Coronary artery (tissue), 2 donors: ENCODE measurements around the gene AQP12A.
"Not testable (repeated sequence)": the region's sequence is repeated elsewhere in the genome, so short reads cannot be mapped to it uniquely, and the experiment has no call there.

Experiments
- DNase-seq: peaks from one replicate; pipeline ENCODE4 v3.0.0-alpha.2; 2017; ENCODE audit warnings: low spot score
- H3K27ac ChIP-seq, 2 donors: fragments of 200-600 bp; sonication (generic); one replicate each; pipeline ENCODE4 v1.5.1; 2016 to 2019
- H3K4me3 ChIP-seq: fragments of 200-600 bp; sonication (generic); 2 replicates; pipeline ENCODE4 v1.5.1; 2016; ENCODE audit warnings: mild to moderate bottlenecking, moderate library complexity
- CTCF ChIP-seq: fragments of 200-600 bp; sonication (generic); IDR thresholded peaks from one replicate; pipeline ENCODE4 v1.5.1; 2019; ENCODE audit warnings: antibody characterized with exemption

Gene AQP12A

GRCh38 chr2:240663546-240664190 lies 28.0 kb upstream of the AQP12A start:
- H3K4me3 ChIP-seq, result no peak overlapping the region
- TF ChIP-seq CTCF, result no peak
- no peak overlapping the region for H3K27ac ChIP-seq

GRCh38 chr2:240664622-240665021 lies 27.0 kb upstream of the AQP12A start:
- no peak overlapping the region for H3K27ac ChIP-seq
- DNase-seq, result no peak
- TF ChIP-seq CTCF, result no peak
- no peak overlapping the region for H3K4me3 ChIP-seq

More at GRCh38 chr2:240663546-240664190, 28.0 kb upstream of the AQP12A start:
- no peak for DNase-seq

- Histone ChIP-seq H3K4me3 (no peak overlapping the region), H3K27ac (no peak overlapping the region)
- TF ChIP-seq CTCF, result no peak
- DNase-seq, result no peak
Observed at GRCh38 chr2:240670402-240670801, 21.3 kb upstream of the AQP12A start.

GRCh38 chr2:240670950-240671349 lies 20.7 kb upstream of the AQP12A start:
- TF ChIP-seq CTCF, result no peak
- no peak overlapping the region for H3K27ac ChIP-seq
- no peak for DNase-seq

GRCh38 chr2:240672076-240672700 lies 19.5 kb upstream of the AQP12A start:
- no peak for DNase-seq
- Histone ChIP-seq H3K4me3 (no peak overlapping the region), H3K27ac (no peak overlapping the region)
- no peak for TF ChIP-seq CTCF

More at GRCh38 chr2:240670950-240671349, 20.7 kb upstream of the AQP12A start:
- no peak overlapping the region for H3K4me3 ChIP-seq

GRCh38 chr2:240672701-240673190 lies 18.9 kb upstream of the AQP12A start:
- DNase-seq, result no peak
- Histone ChIP-seq H3K4me3 (no peak overlapping the region), H3K27ac (no peak overlapping the region)
- TF ChIP-seq CTCF, result no peak

- not testable (repeated sequence) for DNase-seq, H3K27ac ChIP-seq, H3K4me3 ChIP-seq
Observed at GRCh38 chr2:240674461-240675184, 17.0 kb upstream of the AQP12A start.

- H3K4me3 ChIP-seq, DNase-seq, H3K27ac ChIP-seq: not testable (repeated sequence)
Observed at GRCh38 chr2:240675345-240675744, 16.3 kb upstream of the AQP12A start.

GRCh38 chr2:240678043-240678442 lies 13.6 kb upstream of the AQP12A start:
- H3K27ac ChIP-seq, H3K4me3 ChIP-seq, DNase-seq: not testable (repeated sequence)

GRCh38 chr2:240678909-240679308 lies 12.8 kb upstream of the AQP12A start:
- H3K4me3 ChIP-seq, DNase-seq, H3K27ac ChIP-seq: not testable (repeated sequence)

- DNase-seq, H3K4me3 ChIP-seq, H3K27ac ChIP-seq: not testable (repeated sequence)
Observed at GRCh38 chr2:240680185-240680584, 11.5 kb upstream of the AQP12A start.
